Lower leg skin (tissue), 4 donors: ENCODE results near the gene POP4. TPM values are rescaled to one million over a fixed set of nuclear protein-coding genes. Genes with fewer than 3 reads are reported as not detected.
A peak's percentile ranks its signal among the peaks of the same experiment; 100 is the strongest.

Experiments
- DNase-seq, 2 donors: peaks; one replicate each; pipeline ENCODE4 v3.0.0-alpha.2; 2019; ENCODE audit warnings: low spot score in 2 of 2
- H3K4me3 ChIP-seq: fragments of 200-600 bp; sonication (generic); 2 replicates; pipeline ENCODE4 v1.5.1; 2017; ENCODE audit warnings: mild to moderate bottlenecking, low read depth; ENCODE audit not compliant: poor library complexity, severe bottlenecking
- CTCF ChIP-seq, 3 donors: fragments of 450-650 bp; IDR thresholded peaks; one replicate each; pipeline ENCODE4 v1.5.1; 2016; ENCODE audit warnings: antibody characterized with exemption in 3 of 3, mild to moderate bottlenecking in 3 of 3, moderate library complexity in 2 of 3
- POLR2A ChIP-seq, 2 donors: fragments of 450-650 bp; IDR thresholded peaks; one replicate each; pipeline ENCODE4 v1.6.1; 2016 to 2017; ENCODE audit warnings: antibody characterized with exemption in 2 of 2, mild to moderate bottlenecking in 1 of 2, moderate library complexity in 1 of 2
- WGBS, 2 donors: methylation state at CpG; one replicate each; pipeline ENCODE4 v1.1.5; 2018; 5-methylcytosine and 5-hydroxymethylcytosine counted together
- intact Hi-C: fragments of 100-400 bp; cut with DNase I; formaldehyde crosslinking; loops from one replicate; pipeline ENCODE4 v1.15.0; 2023; ENCODE audit warnings: low total_unique reads
- total RNA-seq, 4 donors: library from RNA; depleted of rRNA; stranded (reverse); fragments of >200 nt; gene quantifications; one replicate each; pipeline ENCODE4 v1.1.0, GENCODE V29; 2016

POP4 gene
- total RNA-seq, 4 donors from 2014 or later = 33.6 to 53.4 (median 46.4) TPM

GRCh38 chr19:29662278-29662603 is 56.2 kb downstream of the POP4 start:
- no peak for TF ChIP-seq CTCF (IDR thresholded peaks at IDR 0.05)
- TF ChIP-seq POLR2A (IDR thresholded peaks at IDR 0.05) = no peak
- no peak for DNase-seq
- intact Hi-C loops = no loop called here
- 12 to 18% methylated on average over 1 of the region's 1 CpG for WGBS, 2 donors
- no peak overlapping the region for H3K4me3 ChIP-seq

DNA sequence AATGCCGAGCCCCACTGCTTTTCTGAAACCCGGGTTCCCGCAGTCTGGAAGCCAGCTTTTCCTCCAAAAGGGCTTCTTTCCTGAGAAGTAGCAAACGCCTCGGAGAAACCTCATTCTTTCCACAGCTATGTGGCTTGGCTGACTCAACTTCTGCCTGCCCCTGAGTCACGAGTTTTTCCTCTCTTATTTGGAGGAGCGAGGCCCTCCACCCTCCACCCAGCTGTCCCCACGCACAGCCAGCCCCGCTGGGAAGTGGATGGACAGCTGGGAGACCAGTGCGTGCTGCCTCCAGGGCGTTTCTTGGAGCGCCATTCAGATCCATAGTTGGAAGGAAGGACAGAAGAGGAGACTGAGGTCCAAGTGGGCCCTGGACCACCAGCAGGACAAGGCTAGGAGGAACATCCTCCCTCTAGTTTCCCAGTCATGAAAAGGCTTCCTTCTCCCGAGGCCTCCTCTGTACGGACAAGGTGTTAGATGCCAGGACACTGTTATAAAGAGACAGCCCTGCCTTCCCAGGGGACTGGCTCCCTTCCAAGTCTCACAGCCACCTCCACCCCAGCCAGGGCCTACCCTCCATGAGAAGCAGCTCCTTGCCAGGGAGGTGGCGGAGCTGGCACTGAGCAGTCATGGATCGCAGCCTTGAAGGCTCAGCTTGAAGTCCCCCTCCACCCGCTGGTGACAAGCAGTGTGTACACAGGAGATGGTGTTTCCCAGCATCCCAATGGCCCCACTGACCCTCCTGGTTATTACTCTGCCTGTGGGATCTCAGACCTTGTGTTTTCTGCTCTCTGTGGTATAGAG is 56.7 kb downstream of the POP4 start:
- intact Hi-C loops = no loop called here
- H3K4me3 ChIP-seq = no peak overlapping the region
- no peak for TF ChIP-seq POLR2A (IDR thresholded peaks at IDR 0.05)
- no peak for TF ChIP-seq CTCF (IDR thresholded peaks at IDR 0.05)
- peak; percentile 72 to 94 for DNase-seq
- WGBS, 2 donors = 12 to 30% methylated on average over 17 of the region's 17 CpGs

GRCh38 chr19:29663861-29664752 is 58.0 kb downstream of the POP4 start:
- peak in 1 of 2 donors; percentile 86 for DNase-seq
- intact Hi-C loops = no loop called here
- no peak overlapping the region for H3K4me3 ChIP-seq
- 35 to 44% methylated on average over 12 to 19 of the region's 19 CpGs for WGBS, 2 donors
- no peak for TF ChIP-seq CTCF (IDR thresholded peaks at IDR 0.05)
- no peak for TF ChIP-seq POLR2A (IDR thresholded peaks at IDR 0.05)

- no peak for DNase-seq
- WGBS, 2 donors = 22 to 25% methylated on average over 19 to 20 of the region's 22 CpGs
- no peak for TF ChIP-seq POLR2A (IDR thresholded peaks at IDR 0.05)
- no peak for TF ChIP-seq CTCF (IDR thresholded peaks at IDR 0.05)
- intact Hi-C loops = no loop called here
- H3K4me3 ChIP-seq = no peak overlapping the region
These were observed 58.7 kb downstream of the POP4 start for GRCh38 chr19:29664753-29665214.

GRCh38 chr19:29665215-29665825 is 59.2 kb downstream of the POP4 start, which contains the start of gene PLEKHF1:
Gene PLEKHF1, plus strand, starts transcription at chr19:29665461. Its CDS starts 8,379 bp downstream, at chr19:29673840.
- intact Hi-C loops = no loop called here
- 0 to 1% methylated on average over 1 to 23 of the region's 75 CpGs for WGBS, 2 donors
- TF ChIP-seq POLR2A (IDR thresholded peaks at IDR 0.05) (no peak), CTCF (IDR thresholded peaks at IDR 0.05) (no peak)
- peak; percentile 85 to 98 for DNase-seq
- peak within 1 kb of the TSS; percentile 91 for H3K4me3 ChIP-seq
